Measurements from ENCODE around the gene FAU. TPM values are rescaled to one million over a fixed set of nuclear protein-coding genes. Genes with fewer than 3 reads are reported as not detected.
A peak's percentile ranks its signal among the peaks of the same experiment; 100 is the strongest.

FAU gene
- total RNA-seq, 1 donor, result 239 TPM

- DNase-seq (ENCODE audit: low read depth), result peak; percentile 83
- TF ChIP-seq, protein P1, sequence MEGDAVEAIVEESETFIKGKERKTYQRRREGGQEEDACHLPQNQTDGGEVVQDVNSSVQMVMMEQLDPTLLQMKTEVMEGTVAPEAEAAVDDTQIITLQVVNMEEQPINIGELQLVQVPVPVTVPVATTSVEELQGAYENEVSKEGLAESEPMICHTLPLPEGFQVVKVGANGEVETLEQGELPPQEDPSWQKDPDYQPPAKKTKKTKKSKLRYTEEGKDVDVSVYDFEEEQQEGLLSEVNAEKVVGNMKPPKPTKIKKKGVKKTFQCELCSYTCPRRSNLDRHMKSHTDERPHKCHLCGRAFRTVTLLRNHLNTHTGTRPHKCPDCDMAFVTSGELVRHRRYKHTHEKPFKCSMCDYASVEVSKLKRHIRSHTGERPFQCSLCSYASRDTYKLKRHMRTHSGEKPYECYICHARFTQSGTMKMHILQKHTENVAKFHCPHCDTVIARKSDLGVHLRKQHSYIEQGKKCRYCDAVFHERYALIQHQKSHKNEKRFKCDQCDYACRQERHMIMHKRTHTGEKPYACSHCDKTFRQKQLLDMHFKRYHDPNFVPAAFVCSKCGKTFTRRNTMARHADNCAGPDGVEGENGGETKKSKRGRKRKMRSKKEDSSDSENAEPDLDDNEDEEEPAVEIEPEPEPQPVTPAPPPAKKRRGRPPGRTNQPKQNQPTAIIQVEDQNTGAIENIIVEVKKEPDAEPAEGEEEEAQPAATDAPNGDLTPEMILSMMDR (IDR thresholded peaks at IDR 0.05; ENCODE audit: insufficient read depth, low read length), result peak; percentile 99
- no peak overlapping the region for H3K4me3 ChIP-seq (ENCODE audit: low read depth, low read length)
These were observed 11.5 kb downstream of the FAU start for GRCh38 chr11:65110354-65110861.

DNA sequence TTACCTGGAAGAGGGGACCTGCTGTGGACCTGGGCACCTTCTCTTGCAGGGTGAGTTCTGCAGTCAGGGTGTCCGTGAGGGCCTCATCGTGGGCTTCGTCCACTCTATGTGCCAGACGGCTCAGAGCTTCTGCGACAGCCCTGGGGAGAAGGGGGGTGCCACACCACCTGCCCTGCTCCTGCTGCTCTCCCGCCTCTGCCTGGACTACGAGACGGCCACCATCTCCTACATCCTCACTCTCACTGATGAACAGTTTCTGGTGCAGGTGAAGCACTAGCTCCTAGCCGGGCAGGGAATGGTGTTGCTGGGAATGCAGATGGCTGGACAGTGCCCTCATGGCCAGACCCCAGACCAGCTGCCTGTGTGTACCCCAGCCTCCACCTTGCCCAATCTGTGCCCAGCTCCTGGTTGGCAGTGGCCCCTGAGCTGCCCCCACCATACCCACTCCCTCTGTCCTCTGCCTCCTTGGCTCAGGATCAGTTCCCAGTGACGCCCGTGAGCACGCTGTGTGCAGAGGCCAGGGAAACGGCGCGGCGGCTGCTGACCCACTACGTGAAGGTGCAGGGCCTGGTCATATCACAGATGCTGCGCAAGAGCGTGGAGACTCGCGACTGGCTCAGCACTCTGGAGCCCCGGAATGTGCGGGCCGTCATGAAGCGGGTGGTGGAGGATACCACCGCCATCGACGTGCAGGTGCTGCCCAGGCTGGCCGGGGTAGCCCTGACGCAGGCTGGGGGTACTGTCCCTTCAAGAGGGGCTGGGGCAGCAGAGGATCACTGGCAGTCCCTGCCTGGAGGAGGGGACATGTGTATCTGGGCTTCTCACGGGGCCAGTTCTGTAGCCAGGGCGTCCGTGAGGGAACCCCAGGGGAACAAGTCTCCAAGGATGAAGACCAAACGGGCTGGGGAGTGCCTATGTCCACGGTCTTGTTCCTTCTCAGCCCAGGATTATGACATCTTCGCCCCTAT lies 12.4 kb downstream of the FAU start:
- no peak overlapping the region for H3K4me3 ChIP-seq (ENCODE audit: low read depth, low read length)
- TF ChIP-seq, protein P1 (IDR thresholded peaks at IDR 0.05; ENCODE audit: insufficient read depth, low read length), result no peak
- no peak for DNase-seq (ENCODE audit: low read depth)

- DNase-seq (ENCODE audit: low read depth), result no peak
- TF ChIP-seq, protein P1 (IDR thresholded peaks at IDR 0.05; ENCODE audit: insufficient read depth, low read length), result no peak
- no peak overlapping the region for H3K4me3 ChIP-seq (ENCODE audit: low read depth, low read length)
These were observed 13.3 kb downstream of the FAU start for GRCh38 chr11:65108469-65109123.

DNA sequence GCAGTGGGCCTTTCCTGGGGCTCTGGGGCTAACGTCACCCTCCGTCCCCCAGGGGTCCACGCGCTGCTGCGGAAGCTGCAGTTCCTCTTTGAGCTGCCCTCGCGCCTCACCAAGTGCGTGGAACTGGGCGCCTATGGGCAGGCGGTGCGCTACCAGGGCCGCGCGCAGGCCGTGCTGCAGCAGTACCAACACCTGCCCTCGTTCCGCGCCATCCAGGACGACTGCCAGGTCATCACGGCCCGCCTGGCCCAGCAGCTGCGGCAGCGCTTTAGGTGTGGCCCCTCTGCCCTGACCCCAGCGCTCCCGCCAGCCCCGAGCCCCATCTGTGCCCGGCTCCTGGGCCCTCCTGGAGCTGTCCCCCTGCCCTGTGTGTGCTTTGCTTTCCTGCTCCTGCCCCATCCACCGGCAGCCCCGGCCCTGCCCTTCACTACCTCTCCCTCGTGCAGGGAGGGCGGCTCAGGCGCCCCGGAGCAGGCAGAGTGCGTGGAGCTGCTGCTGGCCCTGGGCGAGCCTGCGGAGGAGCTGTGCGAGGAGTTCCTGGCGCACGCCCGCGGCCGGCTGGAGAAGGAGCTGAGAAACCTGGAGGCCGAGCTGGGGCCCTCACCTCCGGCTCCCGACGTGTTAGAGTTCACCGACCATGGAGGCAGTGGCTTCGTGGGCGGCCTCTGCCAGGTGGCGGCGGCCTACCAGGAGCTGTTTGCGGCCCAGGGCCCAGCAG lies 14.0 kb downstream of the FAU start:
- TF ChIP-seq, protein P1 (IDR thresholded peaks at IDR 0.05; ENCODE audit: insufficient read depth, low read length), result no peak
- no peak overlapping the region for H3K4me3 ChIP-seq (ENCODE audit: low read depth, low read length)
- DNase-seq (ENCODE audit: low read depth), result no peak

GRCh38 chr11:65107078-65107477 lies 14.9 kb downstream of the FAU start:
- TF ChIP-seq, protein P1 (IDR thresholded peaks at IDR 0.05; ENCODE audit: insufficient read depth, low read length), result no peak
- no peak for DNase-seq (ENCODE audit: low read depth)
- no peak overlapping the region for H3K4me3 ChIP-seq (ENCODE audit: low read depth, low read length)

DNA sequence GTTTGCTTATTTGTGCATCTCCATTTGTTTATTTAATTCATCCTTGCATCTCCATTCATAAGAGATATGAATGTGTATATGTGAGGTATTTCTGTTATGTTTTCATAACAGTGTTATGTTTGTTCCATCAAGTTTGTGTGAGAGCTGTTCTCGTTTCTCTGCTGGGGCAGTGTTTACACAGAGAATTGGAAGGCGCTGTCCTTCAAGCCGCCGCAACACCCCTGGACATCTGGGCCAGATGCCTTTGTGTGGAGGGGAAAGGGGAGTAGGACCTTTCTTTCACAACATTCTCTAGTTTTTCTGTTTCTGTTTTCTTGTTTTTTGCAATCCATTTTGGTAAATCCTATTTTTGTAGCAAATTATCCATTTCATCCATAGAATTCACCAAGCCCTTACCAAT lies 17.3 kb downstream of the FAU start:
- no peak for DNase-seq (ENCODE audit: low read depth)
- TF ChIP-seq, protein P1 (IDR thresholded peaks at IDR 0.05; ENCODE audit: insufficient read depth, low read length), result no peak
- no peak overlapping the region for H3K4me3 ChIP-seq (ENCODE audit: low read depth, low read length)

All from fibroblast of the aortic adventitia (primary cell).